HK-2 (cell line): ENCODE measurements around the gene CDC42BPB.
A peak's percentile ranks its signal among the peaks of the same experiment; 100 is the strongest.

Source experiments
- DNase-seq: peaks from one replicate; pipeline ENCODE4 v3.0.0-alpha.2; 2018; ENCODE audit not compliant: unreplicated experiment

The CDC42BPB gene

DNA sequence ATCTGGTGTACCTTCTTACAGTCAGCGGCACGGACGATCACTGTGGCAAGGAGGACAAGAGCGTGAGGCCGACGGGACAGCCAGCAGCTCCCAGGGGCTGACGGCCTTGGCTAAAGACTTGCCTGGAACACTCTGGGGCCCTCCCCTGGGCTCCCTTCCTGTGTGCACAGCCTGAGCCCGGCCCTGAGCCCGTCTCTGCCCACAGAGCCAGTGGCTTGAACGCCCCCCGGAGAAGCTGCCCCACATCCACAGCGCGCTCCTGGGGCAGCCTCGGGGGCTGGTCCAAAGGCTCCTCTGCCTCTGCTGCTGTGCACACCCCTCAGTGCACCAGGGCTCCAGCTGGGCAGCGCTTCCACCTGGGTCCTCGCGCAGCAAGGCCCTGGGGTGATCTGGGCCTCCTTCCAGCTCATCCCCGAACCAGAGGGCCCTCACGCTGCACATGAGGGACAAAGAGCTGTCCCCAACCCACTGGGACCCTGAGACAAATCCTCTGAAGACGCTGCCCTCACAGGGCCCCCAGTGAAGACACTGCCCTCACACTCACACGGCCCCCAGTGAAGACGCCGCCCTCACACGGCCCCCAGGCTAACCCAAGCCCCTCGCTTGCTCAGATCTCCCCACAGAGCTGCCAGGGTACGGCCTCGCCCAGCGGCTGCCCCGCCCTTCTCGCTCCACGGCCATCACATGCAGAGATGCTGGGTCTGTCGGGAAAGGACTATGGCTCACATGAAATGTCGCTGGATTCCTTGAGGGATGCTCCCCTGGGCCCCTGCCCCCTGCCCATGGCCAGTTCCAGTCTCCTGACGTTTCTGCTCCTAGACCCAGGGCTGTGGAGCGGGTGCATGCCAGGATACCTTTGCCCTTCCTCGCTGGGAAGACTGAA, 112.7 kb downstream of the CDC42BPB start:
- no peak for DNase-seq

DNA sequence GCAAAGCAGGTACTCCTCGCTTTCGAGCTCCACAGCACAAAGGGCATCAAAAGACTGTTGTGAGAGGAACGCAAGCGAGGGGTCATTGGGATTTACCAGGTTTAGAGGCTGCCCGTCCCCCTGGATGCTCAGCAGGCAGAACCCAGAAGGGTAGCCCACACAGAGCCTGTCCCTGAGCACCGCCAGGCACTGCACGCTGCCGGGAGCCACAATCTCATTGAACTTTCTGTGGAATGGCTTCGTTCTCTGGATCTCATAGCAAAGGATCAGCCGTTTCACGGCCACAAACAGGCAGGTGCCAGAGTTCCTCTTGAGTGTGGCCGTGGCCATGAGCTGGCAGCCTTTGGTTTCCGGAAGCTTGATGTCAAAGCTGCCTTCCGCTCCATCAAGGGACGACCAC, 113.4 kb downstream of the CDC42BPB start:
- DNase-seq, result no peak

DNA sequence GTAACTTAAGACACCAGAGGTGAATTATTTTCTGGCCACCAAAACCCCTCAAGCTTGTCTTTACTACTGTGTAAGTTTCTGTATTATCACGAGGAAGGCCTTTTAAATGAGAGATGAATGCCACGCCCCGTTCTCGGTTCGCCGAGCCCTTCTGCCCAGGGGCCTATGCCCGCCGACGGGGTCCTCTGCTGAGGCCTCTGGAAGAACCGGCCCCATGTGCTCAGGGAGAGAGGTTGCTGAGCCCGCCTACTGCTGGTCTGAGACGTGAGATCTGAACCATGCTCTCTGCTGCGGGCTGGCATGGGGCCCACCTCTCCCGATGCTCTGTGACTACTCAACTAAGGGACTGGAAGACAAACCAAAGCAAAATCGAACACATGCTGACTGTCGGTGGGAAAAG, 113.9 kb downstream of the CDC42BPB start:
- DNase-seq, result no peak

DNA sequence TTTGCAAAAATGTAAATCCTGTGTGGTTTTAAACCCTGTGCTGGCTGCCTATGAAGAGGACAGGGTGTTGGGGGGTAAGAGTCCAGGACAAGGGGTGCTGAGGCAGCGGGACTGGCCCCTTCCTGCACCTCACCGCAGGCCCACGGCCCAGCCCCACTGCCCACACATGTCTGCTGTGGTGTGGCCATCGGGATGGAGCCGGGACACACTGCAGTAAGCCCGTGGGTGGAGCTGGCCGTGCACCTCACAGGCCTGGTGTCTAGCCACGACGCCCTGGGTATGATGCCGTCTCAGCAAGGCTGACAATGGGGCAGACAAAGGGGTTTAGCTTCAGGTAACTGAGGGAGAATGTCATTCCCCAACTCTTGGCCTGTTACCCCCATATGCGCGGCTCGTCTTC, 115.3 kb downstream of the CDC42BPB start:
- no peak for DNase-seq

DNA sequence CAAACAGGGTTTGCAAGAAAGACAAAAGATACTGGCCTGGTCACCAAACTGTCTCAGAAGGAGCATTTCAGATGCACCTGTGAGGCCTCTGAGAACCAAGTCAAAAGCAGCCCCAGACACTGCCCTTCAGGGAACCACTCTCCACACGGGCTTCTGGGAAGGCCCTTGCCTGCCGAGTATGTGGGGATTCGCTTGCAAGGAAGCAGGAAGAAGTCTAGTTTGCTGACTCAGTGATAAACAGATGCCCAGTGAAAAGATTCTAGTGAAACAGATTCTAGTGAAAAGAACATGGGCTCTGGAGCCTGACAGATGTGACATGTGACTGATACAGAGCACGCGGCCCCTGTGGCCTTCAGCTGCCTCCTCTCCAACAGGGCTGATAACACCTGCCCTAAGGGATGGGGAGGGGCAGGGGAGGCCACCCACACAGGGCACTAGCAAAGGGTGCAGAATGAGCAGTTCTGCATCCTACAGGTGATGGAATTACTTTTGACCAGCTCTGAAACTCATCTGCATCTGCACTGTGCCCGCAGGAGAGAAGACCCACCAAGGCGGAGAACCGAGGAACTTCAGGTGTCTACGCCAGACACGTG, 115.8 kb downstream of the CDC42BPB start:
- no peak for DNase-seq

DNA sequence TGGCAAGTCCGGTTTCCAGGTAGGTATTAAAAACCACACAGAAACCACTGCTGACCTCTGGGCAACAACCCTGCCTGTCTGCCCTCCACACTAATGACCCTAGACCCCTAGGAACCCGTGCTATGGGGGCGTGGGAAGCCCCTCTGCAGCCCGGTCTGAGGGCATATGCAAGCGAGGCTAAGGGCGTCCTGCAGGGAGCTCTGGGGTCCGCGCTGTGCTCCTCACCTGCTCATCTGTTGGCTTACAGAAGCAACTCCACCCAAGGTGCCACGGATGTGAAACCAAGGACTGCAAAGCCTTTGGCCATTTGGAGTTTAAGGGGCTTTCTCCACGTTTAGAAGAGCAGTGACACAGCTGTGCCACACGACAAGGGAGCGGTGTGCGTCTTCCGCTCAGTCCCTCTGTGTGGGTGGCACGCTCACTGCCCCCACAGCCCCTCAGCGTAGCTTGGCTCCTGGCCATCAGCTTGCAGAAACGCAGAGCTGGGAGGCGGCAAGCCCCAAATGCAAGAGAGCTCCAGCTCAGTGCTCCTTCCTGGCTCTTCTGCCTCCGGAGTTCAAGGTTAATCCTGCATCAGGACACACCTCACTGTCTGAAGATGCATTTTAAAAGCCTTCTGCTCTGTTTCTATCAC, 116.5 kb downstream of the CDC42BPB start:
- no peak for DNase-seq

DNA sequence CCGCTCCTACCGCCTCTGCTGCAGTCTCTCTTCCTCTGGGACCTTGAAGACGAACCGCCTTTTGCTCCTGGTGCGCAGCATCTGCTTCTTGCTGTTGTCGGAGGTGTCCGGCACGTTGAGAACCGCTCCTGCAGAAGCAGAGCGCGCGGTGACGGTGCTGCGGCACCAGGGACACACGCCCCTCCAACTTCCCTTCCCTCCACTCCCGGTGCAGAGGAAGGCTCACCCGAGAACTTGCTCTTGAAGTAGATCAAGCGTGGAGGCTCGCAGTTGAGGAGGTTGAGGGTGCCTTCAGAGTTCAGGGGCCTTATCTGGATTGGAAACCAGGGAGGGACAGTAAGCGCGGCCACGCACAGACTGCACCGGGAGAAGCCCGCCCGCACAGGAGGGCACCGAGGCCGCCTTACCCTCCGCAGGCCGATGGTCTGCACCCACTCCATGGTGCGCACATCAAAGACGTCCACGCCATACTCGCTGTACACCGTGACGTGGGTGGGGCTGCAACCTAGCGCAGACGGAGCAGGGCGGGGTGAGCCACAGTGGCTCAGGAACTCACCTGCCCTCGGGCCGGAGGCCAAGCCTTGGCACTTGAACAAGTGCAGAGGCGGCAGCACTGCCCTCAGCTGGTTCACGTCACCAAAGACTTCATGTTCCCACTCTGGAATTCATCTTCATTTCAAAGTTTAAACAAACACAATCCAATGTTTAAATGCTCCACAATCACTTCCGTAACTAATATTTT, 117.4 kb downstream of the CDC42BPB start:
- DNase-seq, result no peak

DNA sequence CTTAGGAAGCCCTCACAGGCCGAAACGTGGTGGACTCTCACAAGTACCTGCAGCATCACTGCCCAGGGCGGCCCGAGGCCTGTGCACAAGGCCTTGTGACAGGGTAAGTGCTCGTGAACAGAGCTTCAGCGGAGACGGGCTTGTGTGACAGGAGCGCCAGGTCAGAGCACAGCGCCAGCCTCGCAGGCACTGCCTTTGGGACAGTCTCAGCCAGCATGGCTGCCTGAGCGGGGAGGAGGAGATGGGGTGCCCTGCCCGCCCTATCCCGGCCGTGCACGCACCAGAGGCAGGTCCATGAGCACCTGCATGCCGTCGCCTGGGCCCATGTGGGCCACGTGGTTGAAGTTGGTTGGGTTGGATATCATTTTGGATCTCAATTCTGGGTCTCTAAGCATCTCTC, 118.0 kb downstream of the CDC42BPB start:
- DNase-seq, result no peak

DNA sequence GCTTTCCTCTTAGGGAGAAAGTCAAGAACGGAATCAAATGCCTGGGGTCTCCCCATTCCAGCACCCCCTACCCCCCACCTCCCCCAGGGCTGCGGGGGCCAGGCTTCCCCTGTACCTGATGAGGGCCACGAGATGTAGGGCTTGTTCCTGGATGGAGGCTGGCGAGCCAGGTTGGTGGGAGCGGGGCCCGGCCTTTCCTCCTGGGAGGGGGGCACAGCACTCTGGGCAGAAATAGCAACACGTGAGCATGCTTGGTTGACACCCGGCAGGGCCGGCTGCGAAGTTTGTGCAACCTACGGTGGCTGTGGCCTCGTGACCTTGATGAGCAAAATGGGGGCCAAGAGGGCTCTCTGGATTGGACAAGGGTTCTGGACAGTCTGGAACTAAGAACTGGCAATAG, 119.2 kb downstream of the CDC42BPB start:
- DNase-seq, result no peak

DNA sequence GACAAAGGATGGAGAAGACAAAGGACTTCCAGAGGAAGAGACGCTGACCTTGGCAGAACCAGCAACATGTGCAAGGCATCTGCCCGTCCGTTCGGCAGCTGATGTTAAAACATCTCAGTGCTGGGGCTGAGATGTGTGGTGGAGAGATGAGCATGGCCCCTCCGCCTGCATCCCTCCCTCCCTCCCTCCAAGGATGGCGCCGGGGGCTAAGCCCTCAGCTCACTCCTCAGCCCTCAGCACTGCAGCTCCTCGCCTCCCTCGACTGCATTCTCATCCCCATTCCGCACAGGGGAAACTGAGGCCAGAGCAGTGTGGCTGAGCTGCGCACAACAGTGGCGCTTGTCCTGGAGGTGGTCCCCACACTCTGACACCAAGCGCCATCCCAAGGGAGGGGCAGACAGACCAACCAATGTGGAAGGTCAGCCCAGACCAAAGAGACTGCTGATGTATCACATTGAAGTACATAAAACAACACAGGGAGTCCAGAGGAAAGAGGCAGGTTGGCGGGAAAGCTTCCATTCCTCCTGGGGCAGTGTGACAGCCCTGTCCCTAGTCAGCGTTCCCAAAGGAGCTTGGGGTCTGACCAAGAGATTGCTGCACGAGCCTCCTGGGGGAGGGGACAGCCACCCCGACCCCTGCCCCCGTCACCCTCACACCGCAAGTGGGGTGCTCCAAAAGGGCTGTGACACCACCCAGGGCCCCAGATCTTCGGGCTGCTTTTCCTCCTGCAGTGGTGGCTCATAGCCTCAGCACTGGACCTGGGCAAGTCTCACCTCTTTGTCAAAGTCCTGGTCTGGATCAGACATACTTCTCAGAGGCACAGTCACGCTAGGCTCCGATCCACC, 119.8 kb downstream of the CDC42BPB start:
- no peak for DNase-seq

DNA sequence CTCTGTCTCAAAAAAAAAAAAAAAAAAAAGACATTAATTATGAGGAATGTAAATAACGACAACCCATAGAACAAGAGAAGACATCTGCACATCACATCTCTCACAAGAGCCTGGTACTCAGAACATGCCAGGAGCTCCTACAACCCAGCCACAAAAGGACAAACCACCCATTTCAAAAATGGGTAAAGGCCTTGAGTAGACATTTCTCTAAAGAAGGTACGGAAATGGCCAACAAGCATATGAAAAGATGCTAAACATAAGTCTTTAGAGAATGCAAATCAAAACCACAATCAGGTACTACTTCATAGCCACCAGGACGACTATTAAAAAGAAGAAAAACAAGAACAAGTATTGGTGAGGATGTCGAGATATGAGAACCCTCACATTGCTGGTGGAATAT, 121.6 kb downstream of the CDC42BPB start:
- DNase-seq, result no peak

DNA sequence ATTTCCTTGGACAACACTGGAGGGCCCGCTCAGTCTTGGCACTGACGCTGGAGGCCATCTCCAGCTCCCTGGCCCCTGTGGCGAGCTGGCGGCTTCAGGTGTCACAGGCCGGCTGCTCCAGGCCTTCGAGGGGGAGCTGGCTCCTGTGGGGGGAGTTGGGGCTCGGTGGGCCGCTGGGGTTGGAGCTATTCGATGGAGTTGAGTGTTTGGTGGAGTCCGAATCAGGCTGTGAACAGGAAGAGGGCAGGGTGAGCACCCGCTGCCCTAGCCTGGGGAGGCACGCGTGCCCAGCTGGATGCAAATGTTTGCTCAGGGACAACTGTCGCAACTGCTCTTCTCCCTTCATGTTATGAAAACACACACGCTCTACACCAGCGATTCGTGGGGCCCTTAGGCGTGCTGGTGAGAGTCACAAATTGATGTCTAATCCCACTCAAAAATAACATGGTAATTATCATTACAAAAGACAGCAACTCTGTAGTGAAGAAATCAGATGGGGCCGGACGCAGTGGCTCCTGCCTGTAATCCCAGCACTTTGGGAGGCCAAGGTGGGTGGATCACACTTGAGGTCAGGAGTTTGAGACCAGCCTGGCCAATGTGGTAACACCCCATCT, 123.6 kb downstream of the CDC42BPB start:
- no peak for DNase-seq

DNA sequence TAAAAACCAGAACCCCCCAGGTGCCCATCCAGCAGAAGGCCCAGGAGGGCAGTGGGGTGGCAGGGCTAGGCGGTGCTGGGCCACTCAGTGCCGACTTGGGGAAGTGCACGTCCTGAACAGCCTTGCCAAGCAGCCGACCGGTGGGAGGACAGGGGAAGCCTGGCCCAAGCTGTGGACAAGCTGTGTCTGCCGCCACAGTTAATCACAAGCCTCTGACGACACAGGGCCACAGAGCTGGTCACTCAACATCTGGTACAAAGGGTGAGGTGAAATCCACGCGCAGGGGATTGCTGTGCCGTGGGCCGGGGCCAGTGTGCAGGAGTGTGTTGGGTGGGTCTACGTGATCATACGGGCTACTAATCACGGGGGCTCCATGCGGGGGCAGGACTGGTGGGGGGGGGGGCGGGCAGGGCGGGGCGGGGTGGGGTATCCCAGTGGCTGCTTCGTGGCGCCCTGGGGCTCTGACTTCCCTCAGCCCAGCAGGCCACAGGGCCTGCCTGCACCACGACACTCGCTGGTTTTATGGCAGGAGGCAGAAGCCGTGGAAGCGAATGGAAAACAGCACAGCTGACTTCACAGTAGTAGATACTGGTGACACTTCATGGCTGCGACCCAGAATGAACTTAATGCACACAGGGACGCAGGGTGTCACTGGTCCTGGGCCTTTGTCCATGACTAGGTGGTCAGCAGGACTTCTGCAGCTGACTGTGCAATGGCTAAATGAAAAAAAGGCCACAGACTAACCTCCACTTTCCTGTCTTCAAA, 124.7 kb downstream of the CDC42BPB start:
- DNase-seq, result no peak

DNA sequence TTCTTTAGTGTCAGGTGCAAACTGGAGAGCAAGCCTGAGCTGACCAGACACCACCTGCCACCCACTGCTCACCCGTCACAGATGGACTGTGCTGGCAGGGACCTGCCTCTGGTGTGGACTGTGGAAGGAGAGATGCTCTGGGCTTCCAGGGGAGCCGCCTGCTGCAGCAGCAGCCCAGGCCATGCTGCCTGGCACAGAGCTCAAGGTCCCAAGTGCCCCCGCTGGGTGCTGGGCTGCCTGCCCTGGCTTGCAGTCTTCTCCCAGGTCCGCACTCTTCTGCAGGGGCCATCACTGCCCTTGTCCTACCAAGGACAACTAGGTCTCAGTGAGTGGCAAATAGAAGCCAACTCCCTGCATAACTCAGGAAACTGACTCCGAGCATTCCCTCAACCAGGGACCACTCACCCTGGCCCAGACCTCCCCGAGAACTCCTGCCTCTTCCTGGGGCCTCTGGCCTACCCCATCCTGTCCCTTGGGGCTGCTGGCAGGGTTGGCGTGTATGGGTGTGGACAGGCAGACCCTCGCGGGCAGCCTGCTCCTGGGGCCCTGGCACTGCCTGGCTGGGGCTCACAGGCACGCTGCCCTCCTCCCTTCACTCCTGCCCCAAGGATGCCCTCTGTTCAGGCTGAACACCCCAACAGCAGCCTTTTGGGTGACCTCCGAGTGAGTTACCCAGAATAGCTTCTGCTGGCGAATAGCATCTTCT, 125.6 kb downstream of the CDC42BPB start:
- no peak for DNase-seq

DNA sequence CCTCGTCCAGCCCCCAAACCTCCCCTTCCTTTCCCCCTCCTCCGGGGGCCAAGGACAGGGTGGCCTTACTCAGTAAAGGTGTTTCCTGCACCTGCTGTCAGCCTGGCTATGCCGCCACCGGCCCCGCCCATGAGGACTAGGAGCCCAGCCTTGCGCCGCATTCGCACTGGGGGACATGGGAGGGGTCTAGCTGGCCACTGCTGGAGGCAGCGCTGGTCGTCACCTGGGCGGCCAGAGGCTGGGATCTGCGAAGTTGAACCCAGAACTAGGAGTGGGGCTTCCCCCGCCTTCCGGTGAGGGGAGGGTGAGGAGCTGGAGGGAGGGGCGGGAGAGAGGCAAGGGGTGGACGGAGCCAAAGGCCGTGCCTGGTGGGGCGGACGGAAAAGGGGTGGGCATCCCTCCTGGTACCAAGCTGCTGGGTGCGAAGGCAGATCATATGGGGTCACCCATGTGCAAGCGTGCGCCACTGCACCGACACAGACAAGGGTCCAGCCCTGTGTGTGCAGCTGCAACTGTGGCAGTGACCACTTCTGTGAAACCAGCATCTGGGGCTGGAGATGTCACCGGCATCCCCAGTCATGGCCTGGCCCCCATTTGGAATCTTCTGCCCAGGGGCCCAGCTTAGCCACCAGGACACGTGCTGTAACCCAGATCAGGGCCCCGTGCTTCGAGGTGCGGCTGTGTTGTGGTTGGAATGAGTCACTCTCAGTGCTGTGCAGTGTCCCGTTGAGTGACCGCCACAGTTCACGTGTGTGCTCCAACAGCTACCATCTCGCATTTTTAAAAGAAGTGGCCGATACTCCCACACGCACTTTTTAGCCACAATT, 126.4 kb downstream of the CDC42BPB start:
- DNase-seq, result peak; percentile 81

DNA sequence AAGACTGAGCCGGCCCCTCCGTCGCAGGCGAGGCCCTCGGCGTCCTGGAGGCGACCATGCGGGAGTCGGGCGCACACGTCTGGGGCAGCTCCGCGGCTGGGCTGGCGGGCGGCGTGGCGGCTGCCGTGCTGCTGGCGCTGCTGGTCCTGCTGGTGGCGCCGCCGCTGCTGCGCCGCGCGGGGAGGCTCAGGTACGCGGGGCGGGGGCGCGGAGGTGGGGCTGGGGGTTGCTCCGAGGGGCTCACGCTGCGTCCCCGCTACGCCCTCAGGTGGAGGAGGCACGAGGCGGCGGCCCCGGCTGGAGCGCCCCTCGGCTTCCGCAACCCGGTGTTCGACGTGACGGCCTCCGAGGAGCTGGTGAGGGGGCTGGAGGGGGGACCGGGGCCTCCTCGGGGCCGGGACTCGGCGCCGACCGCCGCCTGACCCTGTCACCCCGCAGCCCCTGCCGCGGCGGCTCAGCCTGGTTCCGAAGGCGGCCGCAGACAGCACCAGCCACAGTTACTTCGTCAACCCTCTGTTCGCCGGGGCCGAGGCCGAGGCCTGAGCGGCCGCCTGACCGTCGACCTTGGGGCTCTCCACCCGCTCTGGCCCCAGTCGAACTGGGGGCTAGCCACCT, 127.1 kb downstream of the CDC42BPB start:
- DNase-seq, result no peak

DNA sequence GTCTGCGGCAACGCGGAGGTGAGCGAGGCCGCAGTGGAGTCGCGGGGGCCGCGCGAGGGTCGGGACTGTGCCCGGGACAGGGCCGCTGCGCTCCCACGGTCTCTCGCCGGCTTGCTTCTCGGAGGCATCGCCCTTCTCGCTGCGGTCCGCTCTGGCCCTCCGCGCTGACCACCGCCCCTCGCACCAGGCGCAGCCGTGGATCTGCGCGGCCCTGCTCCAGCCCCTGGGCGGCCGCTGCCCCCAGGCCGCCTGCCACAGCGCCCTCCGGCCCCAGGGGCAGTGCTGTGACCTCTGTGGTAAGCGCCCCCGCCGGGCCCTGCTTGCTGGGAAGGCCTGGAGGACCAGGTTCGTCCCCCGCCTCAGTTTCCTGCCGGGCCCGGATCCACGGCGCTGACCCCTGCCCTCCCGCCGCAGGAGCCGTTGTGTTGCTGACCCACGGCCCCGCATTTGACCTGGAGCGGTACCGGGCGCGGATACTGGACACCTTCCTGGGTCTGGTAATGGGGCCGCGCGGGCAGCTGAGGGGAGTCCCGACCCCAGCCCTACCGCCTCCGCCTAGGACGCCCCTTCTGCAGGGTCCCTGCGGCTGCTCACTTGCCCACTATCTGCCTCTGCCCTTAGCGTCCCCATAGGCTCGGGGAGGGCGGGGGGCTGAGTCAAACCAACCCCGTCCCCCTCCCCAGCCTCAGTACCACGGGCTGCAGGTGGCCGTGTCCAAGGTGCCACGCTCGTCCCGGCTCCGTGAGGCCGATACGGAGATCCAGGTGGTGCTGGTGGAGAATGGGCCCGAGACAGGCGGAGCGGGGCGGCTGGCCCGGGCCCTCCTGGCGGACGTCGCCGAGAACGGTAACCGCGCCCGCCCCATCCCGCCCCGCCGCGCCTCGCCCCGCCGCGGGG, 127.9 kb downstream of the CDC42BPB start:
- no peak for DNase-seq
